HAP-1 (cell line): ENCODE results near the gene SNX33.

Experiments
- DNase-seq, 2 experiments: peaks; one replicate each; pipeline ENCODE4 v3.0.0-alpha.2; 2016 to 2020; ENCODE audit warnings: low spot score in 2 of 2
- H3K27me3 ChIP-seq: fragments of 250-450 bp; sonication (Bioruptor Pico); 2 replicates; pipeline ENCODE4 v1.5.1; 2020; ENCODE audit warnings: low read depth, mild to moderate bottlenecking, moderate library complexity
- H3K36me3 ChIP-seq: fragments of 250-450 bp; sonication (Bioruptor Pico); replicated peaks from 2 replicates; pipeline ENCODE4 v1.5.1; 2020; ENCODE audit warnings: mild to moderate bottlenecking
- H3K4me1 ChIP-seq: fragments of 250-450 bp; sonication (Bioruptor Pico); 2 replicates; pipeline ENCODE4 v1.5.1; 2020; ENCODE audit warnings: mild to moderate bottlenecking
- H3K4me3 ChIP-seq: fragments of 250-450 bp; sonication (Bioruptor Pico); 2 replicates; pipeline ENCODE4 v1.5.1; 2020; ENCODE audit warnings: mild to moderate bottlenecking, moderate library complexity
- H3K9me3 ChIP-seq: fragments of 250-450 bp; sonication (Bioruptor Pico); 2 replicates; pipeline ENCODE4 v1.5.1; 2020; ENCODE audit warnings: mild to moderate bottlenecking, moderate library complexity
- in situ Hi-C: fragments of 300-500 bp; cut with MboI; formaldehyde crosslinking; loops from 3 replicates; pipeline ENCODE4 v1.14.3; 2020; ENCODE audit warnings: low sequenced_read_pairs, inconsistent platforms, mixed read lengths

Gene SNX33

DNA sequence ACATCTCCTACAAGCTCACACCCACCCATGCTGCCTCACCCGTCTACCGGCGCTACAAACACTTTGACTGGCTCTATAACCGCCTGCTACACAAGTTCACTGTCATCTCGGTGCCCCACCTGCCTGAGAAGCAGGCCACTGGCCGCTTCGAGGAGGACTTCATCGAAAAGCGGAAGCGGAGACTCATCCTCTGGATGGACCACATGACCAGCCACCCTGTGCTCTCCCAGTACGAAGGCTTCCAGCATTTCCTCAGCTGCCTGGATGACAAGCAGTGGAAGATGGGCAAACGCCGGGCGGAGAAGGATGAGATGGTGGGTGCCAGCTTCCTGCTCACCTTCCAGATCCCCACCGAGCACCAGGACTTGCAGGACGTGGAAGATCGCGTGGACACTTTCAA lies 2.1 kb downstream of the SNX33 start:
- H3K4me3 ChIP-seq, result no peak overlapping the region
- peaks cover 30% of the 10 kb centered on the region for H3K4me1 ChIP-seq
- in situ Hi-C loops, result no loop called here

DNA sequence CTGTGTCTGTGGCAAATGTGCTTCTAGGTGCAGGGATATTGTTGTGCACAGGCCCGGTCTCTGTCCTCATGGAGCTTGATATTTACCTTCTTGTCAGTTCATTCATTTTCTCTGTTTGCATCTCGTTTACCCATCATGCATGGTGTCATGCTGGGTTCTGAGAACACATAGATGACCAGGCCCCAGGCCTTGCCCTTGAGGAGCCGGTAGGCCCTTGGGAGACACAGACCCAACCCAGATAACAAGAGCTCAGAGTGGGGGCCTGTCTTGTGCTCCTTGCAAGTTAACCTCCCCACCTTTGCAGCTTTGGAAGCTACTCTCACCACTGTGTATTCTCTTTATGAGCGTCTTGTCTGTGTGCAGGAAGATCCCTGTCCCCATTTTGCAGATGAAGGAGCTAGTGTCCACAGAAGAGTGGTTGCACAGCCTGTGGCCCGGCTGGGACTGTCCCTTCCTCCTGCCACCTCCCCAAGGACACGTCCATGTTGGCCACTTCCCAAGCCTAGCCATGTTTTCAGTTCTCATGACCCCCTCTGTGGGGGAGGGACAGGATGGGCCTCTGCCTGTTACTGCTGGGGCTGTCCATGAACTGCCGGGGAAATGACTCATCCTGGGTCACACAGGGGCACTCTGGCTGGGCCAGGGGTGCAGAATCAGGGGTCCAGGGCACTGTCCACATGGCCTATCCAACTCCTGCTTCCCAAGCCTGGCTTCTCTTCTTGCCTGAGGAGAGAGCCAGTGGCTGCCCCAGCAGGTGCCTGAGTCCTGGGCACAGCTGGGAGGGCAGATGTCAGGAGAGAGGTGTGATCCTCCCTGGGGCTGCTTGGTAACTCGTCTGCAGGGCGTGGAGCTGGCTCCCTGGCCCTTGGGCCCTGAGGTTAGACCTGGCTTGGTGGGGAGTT lies 3.4 kb downstream of the SNX33 start:
- DNase-seq, result no peak
- Histone ChIP-seq H3K36me3 (peaks cover 23% of the 10 kb centered on the region), H3K4me3 (no peak overlapping the region)

More for the DNA sequence above, 2.1 kb downstream of the SNX33 start:
- H3K9me3 ChIP-seq, result no peaks in the 10 kb centered on the region
- H3K36me3 ChIP-seq, result peaks cover 23% of the 10 kb centered on the region
- no peaks in the 10 kb centered on the region for H3K27me3 ChIP-seq
- DNase-seq, result no peak

DNA sequence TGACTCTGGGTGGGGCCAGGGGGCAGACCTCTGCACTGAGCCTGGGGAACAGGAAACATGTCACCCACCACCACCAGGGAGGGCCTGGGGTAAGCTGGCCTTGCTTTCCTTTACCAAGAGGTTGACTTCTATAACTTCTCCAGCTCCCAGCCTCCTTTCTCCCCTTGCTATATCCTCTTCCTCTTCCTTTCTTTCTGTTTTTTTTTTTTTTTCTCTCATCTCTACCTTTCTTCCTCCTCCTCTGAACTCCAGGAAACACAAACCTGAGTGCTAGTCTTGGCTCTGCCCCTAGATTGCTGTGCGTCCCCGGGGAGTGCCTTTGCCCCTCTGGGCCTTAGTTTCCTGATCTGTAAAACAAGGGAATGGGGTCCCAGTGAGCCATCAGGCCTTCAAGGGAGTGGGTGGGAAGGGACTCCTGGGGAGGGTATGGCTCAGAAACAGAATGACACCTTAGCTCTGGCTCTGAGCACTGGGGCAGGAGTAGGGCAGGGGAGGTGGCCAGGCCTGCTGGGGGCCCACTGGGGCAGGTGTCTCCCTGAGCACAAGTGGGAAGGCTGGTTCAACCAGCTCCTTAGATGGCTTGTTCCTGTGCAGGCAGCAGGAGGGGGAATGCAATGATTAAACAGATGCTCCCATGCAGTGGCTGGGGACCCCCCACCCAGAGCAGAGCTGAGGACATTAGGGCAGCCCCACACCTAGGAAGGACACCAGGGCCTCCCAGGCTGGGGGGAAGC lies 4.3 kb downstream of the SNX33 start:
- no peak for DNase-seq
- Histone ChIP-seq H3K4me3 (no peak overlapping the region), H3K9me3 (no peaks in the 10 kb centered on the region), H3K27me3 (no peaks in the 10 kb centered on the region), H3K36me3 (peaks cover 27% of the 10 kb centered on the region), H3K4me1 (peaks cover 23% of the 10 kb centered on the region)
- in situ Hi-C loops, result no loop called here

More for the DNA sequence above, 3.4 kb downstream of the SNX33 start:
- H3K27me3 ChIP-seq, result no peaks in the 10 kb centered on the region
- no peaks in the 10 kb centered on the region for H3K9me3 ChIP-seq
- in situ Hi-C loops, result no loop called here
- H3K4me1 ChIP-seq, result peaks cover 30% of the 10 kb centered on the region

DNA sequence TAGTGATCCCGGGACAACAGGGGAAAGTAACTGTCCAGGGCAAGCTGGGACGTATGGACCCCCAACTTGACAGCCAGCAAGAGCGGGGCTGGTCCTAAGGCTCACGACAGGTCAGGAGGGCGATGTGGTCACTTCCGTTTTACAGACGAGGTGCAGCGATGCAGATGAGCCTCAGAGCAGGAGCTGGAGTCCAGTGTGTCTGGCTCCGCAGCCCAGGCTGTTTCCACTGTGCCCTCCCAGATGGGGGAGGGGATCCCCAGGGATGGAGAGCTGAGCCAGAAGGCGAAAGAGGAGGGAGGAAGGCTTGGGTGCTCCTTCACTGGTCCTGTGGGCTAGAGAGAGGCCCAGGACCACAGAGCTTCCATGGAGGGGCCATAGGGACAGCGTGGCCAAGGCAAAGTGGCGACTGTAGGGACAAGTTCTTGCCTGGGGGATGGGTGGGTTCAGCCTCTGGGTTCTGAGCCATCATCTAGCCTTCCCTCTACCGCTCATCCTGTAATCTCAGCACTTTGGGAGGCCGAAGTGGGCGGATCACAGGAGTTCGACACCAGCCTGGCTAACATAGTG lies 5.7 kb downstream of the SNX33 start:
- no peak for DNase-seq
- H3K9me3 ChIP-seq, result no peaks in the 10 kb centered on the region
- H3K36me3 ChIP-seq, result peaks cover 31% of the 10 kb centered on the region
- H3K4me3 ChIP-seq, result no peak overlapping the region
- in situ Hi-C loops, result no loop called here
- H3K27me3 ChIP-seq, result no peaks in the 10 kb centered on the region
- peaks cover 21% of the 10 kb centered on the region for H3K4me1 ChIP-seq

DNA sequence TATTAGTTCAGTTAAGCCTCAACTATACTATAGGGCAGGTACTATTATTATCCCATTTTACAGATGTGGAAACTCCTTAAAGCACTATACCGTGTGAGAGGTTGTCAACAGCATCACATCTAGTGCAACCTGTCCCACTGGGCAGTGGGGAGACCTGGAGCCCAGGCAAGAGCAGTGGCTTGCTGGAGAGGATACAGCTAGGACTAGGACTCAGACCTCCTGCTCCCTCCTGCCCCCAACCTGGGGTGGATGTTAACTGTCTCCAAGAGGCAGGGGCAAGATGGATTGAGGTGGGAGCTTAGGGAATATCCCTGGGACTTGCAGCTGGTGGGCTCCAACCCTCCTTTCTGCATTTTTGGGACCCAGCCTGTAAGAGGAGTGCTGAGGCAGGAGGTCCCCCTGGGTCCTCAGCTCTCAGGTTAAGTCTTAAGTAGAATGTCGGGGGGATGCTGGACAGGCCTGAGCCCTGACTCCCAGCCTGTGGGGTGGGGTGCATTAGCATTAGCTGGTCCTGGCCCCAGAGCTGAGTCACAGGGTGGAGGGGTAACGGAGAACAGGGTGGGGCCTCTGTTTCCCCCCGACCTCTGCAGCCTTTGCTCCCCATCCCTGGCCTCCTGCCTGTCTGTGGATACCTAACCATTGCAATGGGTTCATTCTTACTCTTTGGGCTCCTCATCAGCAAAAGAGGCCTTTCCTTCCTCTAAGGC lies 6.6 kb downstream of the SNX33 start:
- H3K9me3 ChIP-seq, result no peaks in the 10 kb centered on the region
- in situ Hi-C loops, result no loop called here
- DNase-seq, result no peak
- H3K4me1 ChIP-seq, result peaks cover 12% of the 10 kb centered on the region
- H3K4me3 ChIP-seq, result no peak overlapping the region
- peaks cover 31% of the 10 kb centered on the region for H3K36me3 ChIP-seq
- H3K27me3 ChIP-seq, result no peaks in the 10 kb centered on the region

DNA sequence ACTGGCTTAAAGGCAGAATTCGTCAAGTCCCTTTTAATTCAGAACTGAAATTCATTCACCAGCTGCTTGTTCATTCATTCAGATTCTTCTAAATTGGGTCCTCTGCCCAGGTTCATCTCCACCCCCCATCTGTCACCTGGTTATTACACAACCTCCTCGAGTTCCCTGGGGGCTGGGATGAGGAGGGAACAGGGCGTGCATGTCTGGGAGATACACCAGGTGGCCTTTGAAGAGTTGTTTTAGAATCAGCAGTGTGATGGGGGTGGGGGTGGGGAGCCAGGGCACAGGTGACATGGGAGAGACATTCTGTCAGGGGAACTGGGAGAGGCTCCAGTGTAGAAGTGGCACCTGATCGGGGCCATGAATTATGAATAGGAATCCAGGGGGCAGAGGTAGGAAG lies 8.2 kb downstream of the SNX33 start:
- Histone ChIP-seq H3K36me3 (peaks cover 25% of the 10 kb centered on the region), H3K4me1 (peaks cover 7% of the 10 kb centered on the region), H3K4me3 (no peak overlapping the region), H3K27me3 (no peaks in the 10 kb centered on the region), H3K9me3 (no peaks in the 10 kb centered on the region)
- DNase-seq, result no peak
- in situ Hi-C loops, result no loop called here

DNA sequence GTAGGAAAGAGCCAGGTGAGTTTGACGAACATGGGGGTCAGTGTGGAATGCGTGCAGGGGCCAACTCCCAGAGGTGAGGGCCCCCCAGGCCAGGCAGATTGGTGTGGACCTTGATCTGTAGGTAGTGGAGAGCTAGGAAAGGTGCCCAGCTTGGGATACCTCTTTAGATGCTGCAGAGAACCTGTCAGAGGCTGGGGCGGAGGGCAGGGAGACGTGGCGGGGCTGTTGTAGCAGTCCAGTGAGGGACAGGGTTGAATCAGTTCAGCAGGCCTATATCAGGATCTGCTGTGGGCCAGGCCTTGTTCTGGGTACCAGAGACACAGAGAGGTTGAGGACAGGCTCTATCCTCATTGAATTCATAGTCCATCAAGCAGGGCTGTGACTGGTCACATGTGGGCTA lies 8.6 kb downstream of the SNX33 start:
- in situ Hi-C loops, result no loop called here
- peaks cover 4% of the 10 kb centered on the region; the same call in 1 of the 2 replicates for H3K4me1 ChIP-seq
- no peaks in the 10 kb centered on the region for H3K27me3 ChIP-seq
- no peak overlapping the region for H3K4me3 ChIP-seq
- H3K36me3 ChIP-seq, result peaks cover 22% of the 10 kb centered on the region
- DNase-seq, result no peak
- no peaks in the 10 kb centered on the region for H3K9me3 ChIP-seq

DNA sequence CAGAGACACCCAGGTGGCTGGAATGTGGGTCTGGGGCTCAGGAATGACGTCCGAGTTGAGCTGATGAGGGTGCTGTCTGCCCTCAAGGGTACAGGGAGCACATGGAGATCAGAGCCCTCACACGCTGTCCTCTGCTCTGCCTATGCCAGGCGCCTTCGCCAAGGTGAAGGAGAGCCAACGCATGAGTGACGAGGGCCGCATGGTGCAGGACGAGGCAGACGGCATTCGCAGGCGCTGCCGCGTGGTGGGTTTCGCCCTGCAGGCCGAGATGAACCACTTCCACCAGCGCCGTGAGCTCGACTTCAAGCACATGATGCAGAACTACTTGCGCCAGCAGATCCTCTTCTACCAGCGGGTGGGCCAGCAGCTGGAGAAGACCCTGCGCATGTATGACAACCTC lies 9.1 kb downstream of the SNX33 start:
- H3K9me3 ChIP-seq, result no peaks in the 10 kb centered on the region
- no peak overlapping the region for H3K4me3 ChIP-seq
- DNase-seq, result no peak
- no peaks in the 10 kb centered on the region for H3K4me1 ChIP-seq
- in situ Hi-C loops, result no loop called here
- no peaks in the 10 kb centered on the region for H3K27me3 ChIP-seq
- peaks cover 22% of the 10 kb centered on the region for H3K36me3 ChIP-seq

DNA sequence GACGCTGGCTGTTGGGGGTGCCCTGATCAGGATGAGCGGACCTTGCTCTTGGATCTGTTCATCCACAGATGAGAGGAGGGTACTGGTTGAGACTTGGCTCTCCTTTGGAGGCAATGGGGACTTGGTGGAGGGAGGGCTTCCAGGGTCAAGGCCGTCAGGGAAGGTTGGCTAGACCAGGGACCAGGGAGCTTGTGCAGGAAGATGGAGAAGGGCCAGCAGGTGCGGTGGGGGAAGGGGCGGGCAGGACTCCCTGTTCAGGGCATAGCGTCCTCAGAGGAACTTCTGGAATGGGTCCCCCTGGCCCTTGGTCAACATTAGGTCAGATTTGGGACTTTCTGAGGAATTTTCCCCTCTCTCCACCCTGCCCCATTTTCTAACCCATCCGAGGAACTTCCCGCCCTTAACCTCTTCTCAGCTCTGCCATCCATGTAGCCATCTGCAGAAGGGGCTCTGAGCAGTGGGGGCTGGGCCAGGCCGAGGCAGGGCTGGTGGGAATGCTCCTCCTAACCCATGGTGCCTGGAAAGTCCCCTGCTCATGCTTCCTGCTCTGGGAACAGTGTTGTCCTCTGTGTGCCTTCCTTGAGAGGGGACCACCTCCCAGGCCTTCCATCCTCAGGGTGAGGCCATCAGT lies 11.5 kb downstream of the SNX33 start:
- Histone ChIP-seq H3K27me3 (no peaks in the 10 kb centered on the region), H3K4me3 (no peak overlapping the region), H3K9me3 (no peaks in the 10 kb centered on the region), H3K4me1 (no peaks in the 10 kb centered on the region), H3K36me3 (peaks cover 15% of the 10 kb centered on the region; the same call in 1 of the 2 replicates)
- DNase-seq, result no peak
- in situ Hi-C loops, result no loop called here

DNA sequence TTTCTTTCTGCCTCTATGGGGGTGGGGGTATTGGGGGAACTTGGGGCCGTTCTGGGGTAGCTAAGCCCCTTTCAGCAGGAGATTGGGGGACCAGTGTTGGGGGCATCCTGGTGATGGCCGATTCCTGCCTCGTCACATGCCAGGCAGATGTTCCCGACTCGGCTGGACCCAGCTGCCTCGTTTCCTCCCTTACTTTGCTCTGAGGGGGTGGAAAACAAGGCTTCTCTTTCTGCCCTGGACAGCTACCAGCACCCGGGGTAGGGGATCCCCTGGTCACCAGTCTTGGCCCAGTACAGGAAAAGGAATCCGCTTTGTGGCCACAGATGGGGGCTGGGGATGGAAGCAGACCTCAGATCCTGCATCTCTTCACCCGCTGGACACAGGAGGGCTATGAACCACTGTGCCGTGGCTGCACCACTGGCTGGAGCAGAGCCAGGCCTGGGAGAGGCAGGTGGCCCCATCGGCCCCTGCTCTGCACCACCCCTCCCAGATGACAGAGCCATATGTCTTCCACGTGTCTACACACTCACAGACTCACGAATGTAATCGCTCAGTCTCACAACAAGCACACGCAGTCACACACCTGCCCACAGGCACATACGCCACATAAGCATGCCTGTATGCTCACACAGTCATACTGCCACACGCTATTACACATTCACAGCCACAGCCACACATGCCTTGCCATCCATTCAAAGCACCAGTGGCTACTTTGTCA lies 12.4 kb downstream of the SNX33 start:
- Histone ChIP-seq H3K4me1 (no peaks in the 10 kb centered on the region), H3K9me3 (no peaks in the 10 kb centered on the region), H3K36me3 (peaks cover 15% of the 10 kb centered on the region; the same call in 1 of the 2 replicates), H3K4me3 (no peak overlapping the region), H3K27me3 (no peaks in the 10 kb centered on the region)
- DNase-seq, result no peak
- in situ Hi-C loops, result no loop called here

DNA sequence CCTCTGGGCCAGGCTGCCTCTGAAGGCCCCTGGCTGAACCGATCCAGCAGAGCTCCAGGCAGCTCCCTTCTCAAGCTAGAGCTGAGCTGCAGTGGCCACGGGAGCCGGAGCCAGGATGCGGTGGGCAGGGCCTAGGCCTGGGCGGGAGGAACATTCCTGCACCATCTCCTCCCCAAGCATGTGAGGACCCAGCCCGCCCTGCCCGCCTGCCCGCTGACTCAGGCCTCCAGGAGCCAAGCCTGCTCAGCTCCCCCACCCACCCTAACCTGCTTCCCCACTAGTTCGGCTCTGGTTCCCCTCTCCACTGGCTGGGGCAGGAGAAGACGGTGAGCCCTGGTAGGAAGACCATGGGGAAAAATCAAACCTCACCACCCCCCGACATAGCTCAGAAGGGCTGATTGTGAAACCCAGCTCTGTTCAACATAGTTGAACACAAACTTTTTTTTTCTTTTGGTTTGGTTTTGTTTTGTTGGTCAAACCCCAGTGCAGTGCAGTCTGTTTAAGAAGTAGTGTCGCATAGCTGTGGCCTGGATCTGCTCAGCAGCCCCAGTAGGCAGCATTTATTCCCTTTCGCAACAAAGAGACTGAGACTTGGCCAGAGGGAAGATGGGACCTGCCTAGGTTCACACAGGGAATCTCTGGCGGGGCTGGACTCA lies 13.5 kb downstream of the SNX33 start:
- Histone ChIP-seq H3K36me3 (peaks cover 15% of the 10 kb centered on the region; the same call in 1 of the 2 replicates), H3K27me3 (no peaks in the 10 kb centered on the region), H3K4me3 (no peak overlapping the region), H3K9me3 (no peaks in the 10 kb centered on the region), H3K4me1 (no peaks in the 10 kb centered on the region)
- DNase-seq, result no peak
- in situ Hi-C loops, result no loop called here

DNA sequence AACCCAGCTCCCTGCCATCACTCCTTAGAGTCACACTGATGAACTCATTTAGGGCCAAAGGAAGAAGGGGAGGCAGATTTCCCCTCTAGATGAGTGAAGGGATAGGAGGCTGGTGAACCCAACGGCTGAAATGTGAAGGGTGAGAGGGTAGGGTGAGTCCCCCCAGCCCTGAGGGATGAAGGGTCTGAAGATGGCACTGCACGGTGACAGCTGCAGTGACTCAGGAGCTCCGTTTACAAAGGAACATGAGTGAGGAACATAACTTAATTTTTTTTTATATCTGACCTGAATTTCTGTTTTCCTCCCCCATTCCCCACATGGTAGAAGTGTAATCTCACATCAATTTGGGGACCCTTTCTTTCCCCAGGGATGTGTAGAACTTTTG lies 14.0 kb downstream of the SNX33 start:
- Histone ChIP-seq H3K27me3 (no peaks in the 10 kb centered on the region), H3K4me3 (no peak overlapping the region), H3K4me1 (no peaks in the 10 kb centered on the region), H3K36me3 (peaks cover 13% of the 10 kb centered on the region; the same call in 1 of the 2 replicates), H3K9me3 (no peaks in the 10 kb centered on the region)
- no peak for DNase-seq
- in situ Hi-C loops, result no loop called here
